Activated naive CD4-positive, alpha-beta T cell treated with Interleukin-2 at 50 U/mL for 16 hours (primary cell): ENCODE measurements around the gene RASA4.
"Not testable (repeated sequence)": the region's sequence is repeated elsewhere in the genome, so short reads cannot be mapped to it uniquely, and the experiment has no call there.

Source experiments
- DNase-seq: peaks from one replicate; pipeline ENCODE4 v3.0.0-alpha.2; 2020

Gene RASA4

GRCh38 chr7:102542083-102542482 is 74.5 kb downstream of the RASA4 start:
- DNase-seq, result not testable (repeated sequence)

GRCh38 chr7:102540604-102541003 is 76.0 kb downstream of the RASA4 start:
- DNase-seq, result not testable (repeated sequence)

GRCh38 chr7:102535062-102535615 is 81.4 kb downstream of the RASA4 start:
- not testable (repeated sequence) for DNase-seq

- DNase-seq, result not testable (repeated sequence)
These were observed 84.4 kb downstream of the RASA4 start for GRCh38 chr7:102532127-102532526.

- DNase-seq, result not testable (repeated sequence)
These were observed 85.0 kb downstream of the RASA4 start for GRCh38 chr7:102531583-102531982.

GRCh38 chr7:102527822-102528793 is 88.4 kb downstream of the RASA4 start:
- not testable (repeated sequence) for DNase-seq

- not testable (repeated sequence) for DNase-seq
These were observed 89.4 kb downstream of the RASA4 start for GRCh38 chr7:102527182-102527581.

GRCh38 chr7:102524803-102525202 is 91.8 kb downstream of the RASA4 start:
- DNase-seq, result not testable (repeated sequence)
